Immature natural killer cell (primary cell): Measurements from ENCODE around the gene TMEM121B. TPM values are rescaled to one million over a fixed set of nuclear protein-coding genes. Genes with fewer than 3 reads are reported as not detected.
A peak's percentile ranks its signal among the peaks of the same experiment; 100 is the strongest.

ENCODE experiments used
- DNase-seq, 3 donors: peaks; one replicate each; pipeline ENCODE4 v3.0.0; 2022; ENCODE audit warnings: mixed read lengths in 1 of 3
- H3K27ac Mint-ChIP-seq, 6 donors: one replicate each; pipeline ENCODE4 v1.8.0; 2020; ENCODE audit warnings: mixed read lengths in 6 of 6, mild to moderate bottlenecking in 5 of 6, inconsistent platforms in 4 of 6, moderate library complexity in 3 of 6
- H3K27me3 Mint-ChIP-seq, 3 donors: one replicate each; pipeline ENCODE4 v1.8.0; 2020 to 2021; ENCODE audit warnings: low read depth in 3 of 3, mild to moderate bottlenecking in 3 of 3, mixed read lengths in 3 of 3, moderate library complexity in 3 of 3, inconsistent platforms in 1 of 3
- H3K36me3 Mint-ChIP-seq, 3 donors: one replicate each; pipeline ENCODE4 v1.8.0; 2020; ENCODE audit warnings: mixed read lengths in 3 of 3, inconsistent platforms in 2 of 3, mild to moderate bottlenecking in 2 of 3
- H3K4me1 Mint-ChIP-seq, 2 donors: one replicate each; pipeline ENCODE4 v1.8.0; 2020; ENCODE audit warnings: inconsistent platforms in 2 of 2, mild to moderate bottlenecking in 2 of 2, mixed read lengths in 2 of 2, moderate library complexity in 1 of 2
- H3K4me3 Mint-ChIP-seq, 5 donors: one replicate each; pipeline ENCODE4 v1.8.0; 2020; ENCODE audit warnings: mild to moderate bottlenecking in 5 of 5, mixed read lengths in 5 of 5, inconsistent platforms in 3 of 5, moderate library complexity in 3 of 5
- H3K9me3 Mint-ChIP-seq, 6 donors: one replicate each; pipeline ENCODE4 v1.8.0; 2020; ENCODE audit warnings: mild to moderate bottlenecking in 6 of 6, mixed read lengths in 6 of 6, inconsistent platforms in 4 of 6, moderate library complexity in 3 of 6
- polyA plus RNA-seq, 3 donors: library from polyadenylated mRNA; unstranded; fragments of 300-500 nt; fragmentation: Illumina TruSeq; gene quantifications; one replicate each; pipeline ENCODE4 v1.2.3, GENCODE V29; 2021

The TMEM121B gene
- not detected for polyA plus RNA-seq

- peaks cover 0 to 1% (median 0%) of the 10 kb centered on the region in 6 donors for H3K9me3 Mint-ChIP-seq
- DNase-seq: no peak
Observed at GRCh38 chr22:17121233-17122195, at the start of gene TMEM121B. TSS of gene TMEM121B (minus strand) at chr22:17121360. CDS start at chr22:17121127, 233 bp downstream.

DNA sequence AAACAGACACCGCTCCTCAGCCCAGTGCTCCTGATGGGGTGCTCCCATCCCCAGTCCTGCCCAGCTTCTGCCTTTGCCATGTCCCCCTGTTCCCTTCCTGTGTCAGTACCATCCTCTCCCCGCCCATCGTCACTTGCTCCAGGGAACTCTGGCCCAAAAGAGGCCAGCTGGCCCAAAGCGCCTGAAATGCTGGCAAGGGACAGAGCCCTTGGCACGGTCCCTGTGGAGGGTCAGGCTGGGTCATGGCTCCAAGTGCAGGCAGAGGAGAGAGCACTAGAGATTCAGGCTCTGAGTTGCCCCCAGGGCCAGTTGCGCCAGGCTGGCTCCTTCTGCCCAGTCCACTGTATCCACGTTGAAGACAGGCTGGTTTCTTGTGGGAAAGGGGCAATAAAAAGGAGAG lies 46.3 kb upstream of the TMEM121B start:
- Mint-ChIP-seq H3K27me3 (peaks cover 2 to 12% (median 6%) of the 10 kb centered on the region in 3 donors), H3K36me3 (peaks cover 0 to 3% (median 0%) of the 10 kb centered on the region in 3 donors), H3K4me3 (no peak overlapping the region), H3K27ac (no peak overlapping the region), H3K9me3 (no peaks in the 10 kb centered on the region), H3K4me1 (peaks cover 4 to 6% of the 10 kb centered on the region in 2 donors)
- no peak for DNase-seq

More at GRCh38 chr22:17121233-17122195, at the start of gene TMEM121B:
- H3K27ac Mint-ChIP-seq: no peak within 1 kb of the TSS
- peak within 1 kb of the TSS; percentile 38 to 73 (median 52) for H3K4me3 Mint-ChIP-seq
- no peaks in the 10 kb centered on the region for H3K36me3 Mint-ChIP-seq
- peaks cover 7 to 19% (median 16%) of the 10 kb centered on the region in 3 donors for H3K27me3 Mint-ChIP-seq
- H3K4me1 Mint-ChIP-seq: peaks cover 26 to 36% of the 10 kb centered on the region in 2 donors

DNA sequence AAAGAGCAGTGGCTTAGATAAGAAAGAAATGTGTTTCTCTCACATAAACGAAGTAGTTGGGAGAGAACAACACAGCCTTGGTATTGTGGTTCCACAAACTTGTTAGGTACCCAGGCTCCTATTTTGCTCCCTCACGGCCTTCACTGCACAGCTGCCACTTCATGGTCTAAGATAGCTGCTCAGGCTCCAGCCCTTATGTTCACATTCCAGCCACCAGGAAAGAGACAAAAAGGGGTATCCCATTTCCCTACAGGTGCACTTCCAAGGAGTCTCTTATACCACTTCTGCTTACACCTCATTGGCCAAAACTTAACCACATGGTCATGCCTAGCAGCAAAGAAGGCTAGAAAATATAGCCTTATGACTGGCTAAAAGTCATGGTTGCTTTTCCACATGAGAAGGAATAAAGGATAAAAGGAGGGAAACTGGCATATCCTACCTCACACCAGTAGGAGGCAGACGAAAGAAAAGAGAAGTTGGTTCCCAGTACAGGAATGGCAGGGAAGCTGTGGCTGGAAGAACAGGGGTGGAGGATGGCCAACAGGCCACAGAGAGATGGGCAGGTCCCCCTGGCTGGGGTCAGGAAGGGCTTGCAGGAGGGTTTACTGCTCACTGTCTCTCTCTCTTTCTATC lies 43.3 kb upstream of the TMEM121B start:
- peaks cover 2 to 7% (median 6%) of the 10 kb centered on the region in 3 donors for H3K27me3 Mint-ChIP-seq
- H3K4me3 Mint-ChIP-seq: no peak overlapping the region
- H3K36me3 Mint-ChIP-seq: peaks cover 0 to 3% (median 0%) of the 10 kb centered on the region in 3 donors
- no peak for DNase-seq
- no peak overlapping the region for H3K27ac Mint-ChIP-seq
- H3K9me3 Mint-ChIP-seq: no peaks in the 10 kb centered on the region
- peaks cover 6% of the 10 kb centered on the region in 2 donors for H3K4me1 Mint-ChIP-seq

GRCh38 chr22:17162731-17163130 lies 41.6 kb upstream of the TMEM121B start:
- no peak overlapping the region for H3K27ac Mint-ChIP-seq
- peaks cover 0 to 3% (median 0%) of the 10 kb centered on the region in 3 donors for H3K36me3 Mint-ChIP-seq
- DNase-seq: no peak
- H3K4me1 Mint-ChIP-seq: peaks cover 13 to 15% of the 10 kb centered on the region in 2 donors
- no peak overlapping the region for H3K4me3 Mint-ChIP-seq
- H3K27me3 Mint-ChIP-seq: peaks cover 2 to 6% (median 6%) of the 10 kb centered on the region in 3 donors
- H3K9me3 Mint-ChIP-seq: no peaks in the 10 kb centered on the region

DNA sequence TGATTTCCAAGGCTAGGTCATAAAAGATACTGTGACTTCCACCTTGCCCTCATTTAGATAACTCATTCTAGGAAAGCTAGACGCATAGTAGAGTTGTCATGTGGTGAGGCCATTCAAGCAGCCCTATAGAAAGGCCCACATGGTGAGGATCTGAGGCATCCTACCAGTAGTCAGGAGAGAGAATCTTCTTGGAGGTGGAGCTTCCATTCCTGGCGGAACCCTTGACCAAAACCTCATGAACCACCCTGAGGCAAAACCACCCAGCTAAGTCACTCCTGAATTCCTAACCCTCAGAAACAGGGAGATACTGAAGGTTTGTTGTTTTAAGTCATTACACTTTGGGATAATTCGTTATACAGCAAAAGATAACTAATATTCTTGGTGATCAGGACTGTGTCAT lies 40.8 kb upstream of the TMEM121B start:
- H3K27me3 Mint-ChIP-seq: peaks cover 2 to 6% (median 4%) of the 10 kb centered on the region in 3 donors
- no peak overlapping the region for H3K4me3 Mint-ChIP-seq
- H3K9me3 Mint-ChIP-seq: no peaks in the 10 kb centered on the region
- H3K4me1 Mint-ChIP-seq: peaks cover 15 to 17% of the 10 kb centered on the region in 2 donors
- H3K27ac Mint-ChIP-seq: no peak overlapping the region
- no peak for DNase-seq
- H3K36me3 Mint-ChIP-seq: peaks cover 0 to 3% (median 0%) of the 10 kb centered on the region in 3 donors

- no peaks in the 10 kb centered on the region for H3K9me3 Mint-ChIP-seq
- H3K36me3 Mint-ChIP-seq: peaks cover 0 to under 1% (median 0%) of the 10 kb centered on the region in 3 donors
- DNase-seq: no peak
- H3K4me1 Mint-ChIP-seq: peaks cover 22 to 25% of the 10 kb centered on the region in 2 donors
- H3K27me3 Mint-ChIP-seq: no peaks in the 10 kb centered on the region
- H3K4me3 Mint-ChIP-seq: peak overlapping the region; percentile 81 to 83 (median 83)
- peak overlapping the region in 5 of 6 donors; percentile 57 to 81 (median 72) for H3K27ac Mint-ChIP-seq
Observed at GRCh38 chr22:17159504-17159951, 38.4 kb upstream of the TMEM121B start.

DNA sequence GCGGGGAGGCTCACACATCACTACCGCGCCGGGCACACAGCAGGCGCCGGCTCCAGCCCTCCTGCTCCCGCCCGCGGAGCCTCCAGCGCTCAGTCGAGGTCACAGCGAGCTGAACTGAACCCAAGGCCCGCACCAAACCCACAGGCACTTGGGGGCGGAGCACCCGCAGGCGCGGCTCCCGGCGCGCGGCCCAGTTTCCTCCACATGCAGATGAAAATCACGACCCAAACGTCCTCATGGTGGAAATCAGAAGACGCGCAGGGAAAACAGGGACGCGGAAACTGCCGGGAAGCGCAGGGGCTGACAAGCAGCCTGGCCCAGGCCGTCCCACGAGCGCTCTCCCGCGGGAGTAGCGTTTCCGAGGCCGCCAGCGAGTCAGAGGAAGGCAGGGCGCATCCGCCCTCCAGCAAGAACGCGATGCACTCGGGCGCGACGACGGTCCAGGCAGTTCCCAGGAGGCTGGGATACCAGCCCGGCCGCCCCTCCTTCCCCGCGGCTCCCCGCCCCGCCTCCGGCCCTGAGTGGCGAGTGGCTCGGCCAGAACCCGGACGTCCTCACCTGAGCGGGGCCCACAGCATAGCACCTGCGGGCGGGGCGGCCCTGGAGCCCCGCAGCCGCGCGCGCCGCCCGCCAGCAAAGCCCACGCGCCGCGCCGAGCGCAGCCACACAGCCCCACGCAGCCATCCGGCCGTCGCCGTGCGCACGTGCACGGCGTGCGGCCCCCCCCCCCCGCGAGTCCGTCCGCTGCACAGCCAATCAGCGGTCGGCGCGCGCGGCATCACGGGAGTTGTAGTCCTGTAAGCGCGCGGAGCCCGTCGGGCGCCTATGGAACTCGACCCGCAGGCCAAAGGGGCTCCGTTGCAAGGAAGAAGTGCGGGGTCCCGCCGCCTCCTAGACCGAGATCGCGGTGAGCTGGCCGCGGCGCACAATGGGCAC lies 37.7 kb upstream of the TMEM121B start, which contains the start of gene HDHD5:
HDHD5 (minus strand) TSS at position 710 of the 936 bp plus-strand sequence; CDS start at position 684, 26 bp downstream.
- Mint-ChIP-seq H3K4me3 (peak within 1 kb of the TSS; percentile 81 to 83 (median 83)), H3K36me3 (no peaks in the 10 kb centered on the region), H3K27me3 (no peaks in the 10 kb centered on the region), H3K27ac (peak within 1 kb of the TSS in 5 of 6 donors; percentile 57 to 82 (median 72)), H3K9me3 (no peaks in the 10 kb centered on the region), H3K4me1 (peaks cover 22 to 25% of the 10 kb centered on the region in 2 donors)
- DNase-seq: peak; percentile 77 to 81 (median 81)

DNA sequence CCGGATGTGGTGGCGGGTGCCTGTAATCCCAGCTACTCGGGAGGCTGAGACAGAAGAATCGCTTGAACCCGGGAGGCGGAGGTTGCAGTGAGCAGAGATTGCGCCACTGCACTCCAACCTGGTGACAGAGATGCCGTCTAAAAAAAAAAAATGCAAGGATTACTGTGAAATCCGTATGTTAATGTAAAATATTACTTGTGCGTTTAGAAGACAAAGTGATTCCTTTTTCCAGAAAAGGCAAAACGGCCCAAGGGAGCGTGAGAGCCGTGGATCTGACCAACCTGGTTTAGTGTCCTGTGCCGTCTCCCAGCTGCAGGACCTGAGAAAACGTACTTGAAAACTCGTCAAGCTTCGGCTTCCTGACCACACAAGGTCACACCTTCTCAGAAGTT lies 37.0 kb upstream of the TMEM121B start:
- Mint-ChIP-seq H3K27me3 (no peaks in the 10 kb centered on the region), H3K4me3 (peak overlapping the region; percentile 77 to 83 (median 79)), H3K4me1 (peaks cover 22 to 25% of the 10 kb centered on the region in 2 donors), H3K36me3 (no peaks in the 10 kb centered on the region), H3K27ac (peak overlapping the region in 3 of 6 donors; percentile 17 to 82 (median 64)), H3K9me3 (no peaks in the 10 kb centered on the region)
- DNase-seq: no peak

DNA sequence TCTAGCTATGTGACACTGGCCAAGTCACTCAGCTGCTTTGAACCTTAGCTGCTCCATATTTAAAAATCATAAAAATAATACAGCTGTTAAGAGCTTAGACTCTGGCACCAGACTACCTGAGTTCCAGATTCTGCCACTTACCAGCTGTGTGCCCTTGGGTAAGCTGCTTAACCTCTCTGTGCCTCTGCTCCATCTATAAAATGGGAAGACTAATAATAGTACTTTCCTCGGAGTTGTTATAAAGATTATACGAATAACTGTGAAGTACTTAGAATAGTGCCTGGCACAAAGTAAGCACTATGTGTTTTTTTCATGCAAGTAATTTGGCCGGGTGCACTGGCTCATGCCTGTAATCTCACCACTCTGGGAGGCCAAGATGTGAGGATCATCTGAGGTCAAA lies 36.6 kb upstream of the TMEM121B start:
- H3K4me3 Mint-ChIP-seq: peak overlapping the region; percentile 77 to 83 (median 79)
- peaks cover 0 to 1% (median 0%) of the 10 kb centered on the region in 3 donors for H3K36me3 Mint-ChIP-seq
- no peak for DNase-seq
- H3K4me1 Mint-ChIP-seq: peaks cover 22 to 25% of the 10 kb centered on the region in 2 donors
- H3K27me3 Mint-ChIP-seq: no peaks in the 10 kb centered on the region
- no peaks in the 10 kb centered on the region for H3K9me3 Mint-ChIP-seq
- peak overlapping the region in 2 of 6 donors; percentile 7 to 82 for H3K27ac Mint-ChIP-seq

GRCh38 chr22:17155941-17156340 lies 34.8 kb upstream of the TMEM121B start:
- no peak for DNase-seq
- Mint-ChIP-seq H3K36me3 (peaks cover 0 to 6% (median 0%) of the 10 kb centered on the region in 3 donors), H3K27ac (no peak overlapping the region), H3K4me1 (peaks cover 22 to 25% of the 10 kb centered on the region in 2 donors), H3K9me3 (no peaks in the 10 kb centered on the region), H3K4me3 (peak overlapping the region in 1 of 5 donors; percentile 10), H3K27me3 (no peaks in the 10 kb centered on the region)

DNA sequence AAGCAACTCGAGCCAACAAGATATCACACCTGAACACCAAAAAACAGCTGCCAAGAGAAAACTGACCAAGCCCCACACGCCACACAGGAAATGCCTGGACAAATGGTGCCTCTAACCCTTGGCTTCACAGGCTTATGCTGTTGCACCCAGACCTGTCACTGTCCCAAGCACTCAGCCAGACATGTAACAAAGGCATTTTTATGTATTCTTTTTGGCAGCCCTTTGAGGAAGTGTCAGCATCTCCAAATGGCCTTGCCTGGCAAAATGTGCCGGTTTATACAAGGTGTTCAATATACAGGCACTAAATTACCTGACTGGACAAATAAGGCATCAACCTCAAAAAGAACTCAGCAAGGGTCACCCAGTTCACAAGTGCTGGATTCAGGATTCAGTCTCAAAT lies 31.8 kb upstream of the TMEM121B start:
- H3K4me3 Mint-ChIP-seq: no peak overlapping the region
- H3K9me3 Mint-ChIP-seq: no peaks in the 10 kb centered on the region
- DNase-seq: no peak
- no peaks in the 10 kb centered on the region for H3K27me3 Mint-ChIP-seq
- H3K4me1 Mint-ChIP-seq: peaks cover 11 to 12% of the 10 kb centered on the region in 2 donors
- no peak overlapping the region for H3K27ac Mint-ChIP-seq
- peaks cover 0 to 6% (median 0%) of the 10 kb centered on the region in 3 donors for H3K36me3 Mint-ChIP-seq

DNA sequence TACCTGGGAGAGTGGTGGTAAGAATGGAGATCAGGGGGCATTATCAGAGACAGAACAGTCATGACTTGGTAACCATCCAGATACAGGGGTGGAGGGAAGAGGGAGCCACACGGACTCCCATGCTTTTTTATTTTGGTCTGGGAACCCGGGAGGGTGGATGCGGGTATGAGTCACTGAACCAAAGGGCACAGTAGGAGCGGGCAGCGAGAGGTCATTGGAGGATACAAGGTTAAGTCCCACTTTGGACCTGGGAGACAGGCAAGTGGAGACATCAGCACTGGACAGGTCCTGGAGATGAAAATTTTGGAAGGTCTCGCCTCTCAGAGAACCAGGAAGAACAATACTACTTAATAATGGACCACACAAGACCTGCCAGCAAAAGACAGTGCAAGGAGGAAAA lies 31.2 kb upstream of the TMEM121B start:
- no peaks in the 10 kb centered on the region for H3K27me3 Mint-ChIP-seq
- peaks cover 7 to 8% of the 10 kb centered on the region in 2 donors for H3K4me1 Mint-ChIP-seq
- peak overlapping the region in 2 of 6 donors; percentile 14 to 51 for H3K27ac Mint-ChIP-seq
- H3K4me3 Mint-ChIP-seq: no peak overlapping the region
- no peak for DNase-seq
- H3K36me3 Mint-ChIP-seq: peaks cover 0 to 6% (median 4%) of the 10 kb centered on the region in 3 donors
- no peaks in the 10 kb centered on the region for H3K9me3 Mint-ChIP-seq
